Islet precursor cell (in vitro differentiated cells): ENCODE data around the gene TBC1D32.
"Not testable (repeated sequence)": the region's sequence is repeated elsewhere in the genome, so short reads cannot be mapped to it uniquely, and the experiment has no call there.

Source experiments
- DNase-seq: peaks from one replicate; pipeline ENCODE4 v3.0.0-alpha.2; 2018

TBC1D32 gene

GRCh38 chr6:121319112-121319553 lies 15.1 kb downstream of the TBC1D32 start:
- DNase-seq: no peak

GRCh38 chr6:121314381-121315112 lies 19.7 kb downstream of the TBC1D32 start:
- DNase-seq: no peak

GRCh38 chr6:121311814-121312213 lies 22.5 kb downstream of the TBC1D32 start:
- DNase-seq: not testable (repeated sequence)

GRCh38 chr6:121310495-121310894 lies 23.8 kb downstream of the TBC1D32 start:
- no peak for DNase-seq

GRCh38 chr6:121309768-121310469 lies 24.4 kb downstream of the TBC1D32 start:
- no peak for DNase-seq

- DNase-seq: no peak
Observed at GRCh38 chr6:121305957-121306607, 28.2 kb downstream of the TBC1D32 start.

GRCh38 chr6:121302882-121303281 lies 31.4 kb downstream of the TBC1D32 start:
- DNase-seq: no peak

GRCh38 chr6:121301156-121301555 lies 33.1 kb downstream of the TBC1D32 start:
- not testable (repeated sequence) for DNase-seq

- DNase-seq: no peak
Observed at GRCh38 chr6:121297694-121298093, 36.6 kb downstream of the TBC1D32 start.

- DNase-seq: no peak
Observed at GRCh38 chr6:121285041-121285440, 49.2 kb downstream of the TBC1D32 start.

- no peak for DNase-seq
Observed at GRCh38 chr6:121274666-121275295, 59.5 kb downstream of the TBC1D32 start.

- DNase-seq: no peak
Observed at GRCh38 chr6:121263742-121264141, 70.5 kb downstream of the TBC1D32 start.

GRCh38 chr6:121260651-121261102 lies 73.6 kb downstream of the TBC1D32 start:
- DNase-seq: peak; percentile 66

- DNase-seq: no peak
Observed at GRCh38 chr6:121247386-121247785, 86.9 kb downstream of the TBC1D32 start.

- no peak for DNase-seq
Observed at GRCh38 chr6:121242386-121242785, 91.9 kb downstream of the TBC1D32 start.

GRCh38 chr6:121237859-121238258 lies 96.4 kb downstream of the TBC1D32 start:
- DNase-seq: no peak

GRCh38 chr6:121236984-121237383 lies 97.3 kb downstream of the TBC1D32 start:
- DNase-seq: no peak

- no peak for DNase-seq
Observed at GRCh38 chr6:121235386-121235785, 98.9 kb downstream of the TBC1D32 start.

- no peak for DNase-seq
Observed at GRCh38 chr6:121223930-121224329, 110.3 kb downstream of the TBC1D32 start.

- DNase-seq: no peak
Observed at GRCh38 chr6:121223212-121223611, 111.1 kb downstream of the TBC1D32 start.

GRCh38 chr6:121222656-121223055 lies 111.6 kb downstream of the TBC1D32 start:
- no peak for DNase-seq

- peak; percentile 57 for DNase-seq
Observed at GRCh38 chr6:121216928-121217327, 117.4 kb downstream of the TBC1D32 start.

GRCh38 chr6:121213341-121213740 lies 120.9 kb downstream of the TBC1D32 start:
- DNase-seq: not testable (repeated sequence)
